Middle frontal gyrus (tissue), 1 donor: ENCODE data around the gene ZNF107.
"Not testable (repeated sequence)": the region's sequence is repeated elsewhere in the genome, so short reads cannot be mapped to it uniquely, and the experiment has no call there.

Experiments used
- DNase-seq: peaks from one replicate; pipeline ENCODE4 v3.0.0-alpha.2; 2015; ENCODE audit warnings: low spot score; ENCODE audit errors: extremely low spot score

The ZNF107 gene

DNA sequence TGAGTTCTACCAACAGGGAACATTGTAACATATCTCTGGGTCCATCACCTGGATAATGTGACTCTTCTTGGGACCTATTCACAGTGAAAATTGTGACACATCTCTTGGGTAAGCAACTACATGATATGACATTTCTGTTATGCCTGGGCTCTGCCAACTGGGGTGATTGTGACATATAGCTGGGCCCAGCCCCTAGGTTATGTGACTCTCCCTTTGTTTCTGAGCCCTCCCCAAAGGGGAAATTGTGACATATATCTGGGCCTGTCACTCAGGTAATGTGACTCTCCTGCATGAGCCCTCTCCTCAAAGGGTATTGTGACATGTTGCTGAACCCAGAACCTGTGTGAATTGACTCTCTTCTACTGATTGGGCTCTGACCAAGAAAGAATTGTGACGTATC, 22.4 kb upstream of the ZNF107 start:
- DNase-seq, result no peak

DNA sequence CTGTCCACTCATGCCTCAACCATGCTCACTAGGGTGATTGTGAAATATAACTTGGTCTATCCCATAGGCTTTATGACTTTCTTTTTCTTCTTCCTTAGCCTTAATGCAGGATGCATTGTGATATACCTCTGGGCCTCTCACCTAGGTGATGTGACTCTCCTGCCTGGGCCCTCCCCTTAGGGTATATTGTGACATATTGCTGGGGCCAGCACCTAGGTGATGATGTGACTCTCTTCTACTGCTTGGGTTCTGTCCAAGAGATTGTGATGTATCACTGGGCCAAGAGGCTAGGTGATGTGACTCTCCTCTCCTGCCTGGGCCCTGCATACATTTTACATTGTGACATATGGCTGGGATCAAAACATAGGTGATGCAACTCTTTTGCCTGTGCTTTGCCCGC, 14.7 kb upstream of the ZNF107 start:
- DNase-seq, result no peak

DNA sequence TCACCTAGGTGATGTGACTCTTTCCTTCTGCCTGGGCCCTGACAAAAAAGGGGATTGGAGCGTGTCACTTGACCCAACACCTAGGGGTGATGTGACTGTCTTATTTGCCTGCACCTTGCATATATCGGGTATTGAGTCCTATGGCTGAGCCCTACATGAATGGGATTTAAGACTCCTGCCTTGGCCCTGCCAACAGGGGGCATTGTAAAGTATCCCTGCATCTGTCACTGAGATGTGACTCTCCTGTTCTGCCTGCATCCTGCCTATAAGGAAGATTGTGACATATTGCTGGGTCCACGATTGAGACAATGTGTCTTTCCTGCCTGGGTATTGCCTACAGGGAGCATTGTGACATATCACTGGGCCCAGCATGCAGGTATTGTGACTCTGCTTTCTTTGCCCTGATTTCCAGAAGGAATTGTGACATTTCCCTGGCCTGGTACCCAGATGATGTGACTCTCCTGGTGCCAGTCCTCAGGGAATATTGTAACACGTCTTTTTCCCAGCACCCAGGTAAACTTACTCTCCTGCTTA, 14.2 kb upstream of the ZNF107 start:
- DNase-seq, result no peak

DNA sequence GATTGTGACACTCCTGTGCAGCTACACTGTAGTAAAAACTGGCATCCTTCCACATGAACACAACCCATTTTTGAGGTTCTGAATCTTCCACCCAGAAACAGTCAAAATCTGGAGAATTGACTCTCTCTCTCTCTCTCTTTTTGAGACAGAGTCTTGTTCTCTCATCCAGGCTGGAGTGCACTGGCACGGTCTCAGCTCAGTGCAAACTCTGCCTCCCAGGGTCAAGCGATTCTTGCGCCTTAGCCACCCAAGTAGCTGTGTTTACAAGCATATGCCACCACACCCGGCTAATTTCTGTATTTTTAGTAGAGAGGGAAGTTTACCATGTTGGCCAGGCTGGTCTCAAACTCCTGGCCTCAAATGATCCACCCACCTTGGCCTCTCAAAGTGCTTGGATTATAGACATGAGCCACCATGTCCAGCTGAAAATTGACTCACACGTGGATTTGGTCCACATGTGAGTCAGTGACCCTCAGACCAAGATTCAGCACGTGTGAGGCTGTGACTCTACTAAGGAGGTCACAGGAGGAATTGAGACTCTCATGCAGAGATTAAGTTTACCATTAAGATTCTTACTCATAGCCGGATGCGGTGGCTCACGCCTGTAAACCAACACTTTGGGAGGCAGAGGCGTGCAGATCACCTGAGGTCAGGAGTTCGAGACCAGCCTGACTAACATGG, 12.1 kb upstream of the ZNF107 start:
- no peak for DNase-seq

DNA sequence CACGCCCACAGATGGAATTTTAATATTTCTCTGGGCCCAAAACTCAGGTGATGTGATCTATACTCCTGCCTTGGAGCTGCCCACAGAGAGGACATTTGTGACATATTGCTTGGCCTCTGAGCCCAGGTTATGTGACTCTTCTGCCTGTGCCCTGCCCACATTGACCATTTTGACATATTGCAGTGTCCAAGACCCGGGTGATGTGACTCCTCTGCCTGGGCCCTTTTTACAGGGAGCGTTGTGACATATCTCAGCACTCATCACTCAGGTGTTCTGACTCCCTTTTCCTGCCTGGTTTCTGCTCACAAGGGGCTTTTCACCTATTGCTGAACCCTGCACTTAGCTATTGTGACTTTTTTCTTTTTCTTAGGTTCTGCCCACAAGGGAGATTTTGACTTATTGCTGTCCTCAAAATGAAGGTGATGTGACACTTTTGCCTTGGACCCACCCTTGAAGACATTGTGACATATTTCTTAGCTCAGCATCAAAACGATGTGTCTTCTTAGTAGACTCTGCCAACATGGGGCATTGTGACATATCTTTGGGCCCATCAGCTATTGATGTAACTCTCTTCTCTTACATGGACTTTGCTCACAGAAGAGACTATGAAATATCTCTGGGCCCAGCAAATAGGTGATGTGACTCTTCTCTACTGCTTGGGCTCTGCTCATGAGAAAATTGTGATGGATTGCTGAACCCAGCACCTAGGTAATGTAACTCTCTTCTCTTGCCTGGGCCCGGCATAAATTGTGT, 11.0 kb upstream of the ZNF107 start:
- DNase-seq, result no peak

DNA sequence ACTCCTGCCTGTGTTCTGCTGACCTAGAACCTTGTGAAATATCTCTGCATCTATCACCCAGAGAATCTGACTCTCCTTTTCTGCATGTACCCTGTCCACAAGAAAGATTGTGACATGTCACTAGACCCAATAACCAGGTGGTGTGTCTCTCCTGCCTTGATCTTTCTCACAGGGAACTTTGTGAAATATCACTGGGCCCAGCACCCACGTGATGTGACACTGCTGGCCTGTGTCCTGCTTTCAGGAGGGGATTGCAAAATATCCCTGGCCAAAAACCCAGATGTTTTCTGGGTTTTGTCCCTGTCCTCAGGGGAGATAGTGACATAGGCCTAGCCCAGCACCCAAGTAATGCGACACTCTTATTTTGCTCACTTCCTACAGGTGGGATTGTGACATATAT, 10.1 kb upstream of the ZNF107 start:
- DNase-seq, result no peak

DNA sequence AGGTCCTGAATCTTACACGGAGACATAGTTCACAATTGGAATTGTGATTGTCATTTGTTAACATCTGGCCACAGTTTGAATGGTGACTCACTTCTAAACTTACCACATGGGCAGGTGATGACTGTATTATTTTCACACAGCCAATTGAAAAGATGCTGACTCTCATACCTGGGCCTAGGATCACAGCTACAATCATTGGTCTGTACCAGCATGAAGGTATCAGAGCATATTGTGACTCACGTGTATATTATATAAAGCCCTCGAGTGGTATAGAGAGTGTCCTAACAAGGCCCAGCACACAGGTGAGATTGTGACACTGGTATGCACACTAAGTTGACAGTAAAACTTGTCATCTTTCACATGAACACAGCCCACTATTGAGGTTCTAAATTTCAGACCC, 9.4 kb upstream of the ZNF107 start:
- no peak for DNase-seq

DNA sequence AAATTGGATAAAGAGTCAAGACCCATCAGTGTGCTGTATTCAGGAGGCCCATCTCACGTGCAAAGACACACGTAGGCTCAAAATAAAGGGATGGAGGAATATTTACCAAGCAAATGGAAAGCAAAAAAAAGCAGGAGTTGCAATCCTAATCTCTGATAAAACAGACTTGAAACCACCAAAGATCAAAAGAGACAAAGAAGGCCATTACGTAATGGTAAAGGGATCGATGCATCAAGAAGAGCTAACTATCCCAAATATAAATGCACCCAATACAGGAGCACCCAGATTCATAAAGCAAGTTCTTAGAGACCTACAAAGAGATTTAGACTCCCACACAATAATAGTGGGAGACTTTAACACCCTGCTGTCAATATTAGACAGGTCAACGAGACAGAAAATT, 3.8 kb upstream of the ZNF107 start:
- DNase-seq, result not testable (repeated sequence)

GRCh38 chr7:64666663-64667050, 724 bp downstream of the ZNF107 start:
- no peak for DNase-seq

- DNase-seq, result no peak
Measured at GRCh38 chr7:64667311-64667710, 1.4 kb downstream of the ZNF107 start.

- no peak for DNase-seq
Measured at GRCh38 chr7:64672414-64672813, 6.5 kb downstream of the ZNF107 start.

DNA sequence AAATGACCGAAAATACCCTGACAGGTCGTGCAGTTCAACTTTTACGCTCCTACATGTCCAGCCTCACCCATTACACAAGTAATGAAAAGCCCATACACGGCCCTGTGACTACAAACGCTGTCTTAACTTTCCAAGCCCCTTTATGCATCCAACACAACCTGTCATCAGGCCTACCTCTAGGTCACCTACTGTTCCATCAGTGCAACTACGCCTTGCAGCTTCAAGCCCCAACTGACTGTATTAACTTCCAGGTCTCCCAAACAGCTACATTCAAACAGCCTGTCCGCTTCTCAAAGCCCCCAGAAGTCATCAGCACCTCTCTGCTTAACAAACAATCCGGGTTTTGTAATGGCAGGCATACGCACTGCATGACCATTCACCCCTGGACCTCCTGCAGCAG, 19.2 kb downstream of the ZNF107 start:
- DNase-seq, result no peak

DNA sequence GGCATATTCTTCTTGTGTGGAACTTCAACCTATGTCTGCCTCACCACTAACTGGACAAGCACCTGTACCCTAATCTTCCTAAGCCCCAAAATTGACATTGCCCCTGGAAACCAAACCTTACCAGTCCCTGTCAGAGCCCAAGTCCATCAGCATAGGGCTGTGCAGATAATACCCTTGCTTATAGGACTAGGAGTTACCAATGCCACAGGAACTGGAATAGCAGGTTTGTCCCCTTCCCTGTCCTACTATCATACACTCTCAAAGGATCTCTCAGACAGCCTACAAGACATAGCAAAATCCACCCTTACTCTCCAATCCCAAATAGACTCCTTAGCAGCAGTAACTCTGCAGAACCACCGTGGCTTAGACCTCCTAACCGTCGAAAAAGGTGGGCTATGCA, 19.8 kb downstream of the ZNF107 start:
- no peak for DNase-seq

- no peak for DNase-seq
Measured at GRCh38 chr7:64686493-64687184, 20.7 kb downstream of the ZNF107 start.

DNA sequence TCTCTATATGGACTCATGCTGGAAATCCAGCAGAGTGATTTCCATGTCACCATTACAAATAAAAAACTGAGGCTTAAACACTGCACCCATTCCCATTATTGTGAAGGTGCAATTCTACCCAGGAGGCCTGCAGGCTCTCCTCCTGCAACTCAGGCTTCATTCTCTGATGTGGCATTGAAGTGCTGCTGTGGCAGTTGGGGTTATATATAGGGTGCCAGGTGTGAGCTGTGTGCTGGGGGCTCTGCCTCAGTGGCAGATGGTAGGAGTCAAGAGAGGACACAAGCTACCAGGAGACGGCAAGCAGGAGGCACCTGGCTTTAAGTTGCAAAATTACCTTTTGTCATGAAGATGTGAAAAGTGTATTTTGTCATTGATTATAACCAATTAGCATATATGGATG, 21.3 kb downstream of the ZNF107 start:
- no peak for DNase-seq

- no peak for DNase-seq
Measured at GRCh38 chr7:64688988-64689387, 23.1 kb downstream of the ZNF107 start.

DNA sequence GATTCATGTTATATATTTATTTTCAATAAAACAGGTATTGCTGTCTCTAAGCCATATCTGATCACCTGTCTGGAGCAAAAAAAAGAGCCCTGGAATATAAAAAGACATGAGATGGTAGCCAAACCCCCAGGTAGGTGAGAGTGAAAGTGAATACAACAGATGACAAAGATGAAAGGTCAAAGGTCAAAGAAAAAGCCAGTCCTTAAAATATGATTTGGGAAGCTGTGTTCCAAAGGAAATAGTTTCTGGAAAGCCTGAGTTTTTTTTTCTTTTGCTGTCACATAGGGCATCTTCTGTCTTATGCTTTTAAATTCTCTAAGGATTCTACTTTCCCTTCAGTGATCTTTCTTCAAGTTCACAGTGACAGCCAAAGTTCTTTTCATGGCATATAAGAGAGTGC, 25.9 kb downstream of the ZNF107 start:
- DNase-seq, result no peak

DNA sequence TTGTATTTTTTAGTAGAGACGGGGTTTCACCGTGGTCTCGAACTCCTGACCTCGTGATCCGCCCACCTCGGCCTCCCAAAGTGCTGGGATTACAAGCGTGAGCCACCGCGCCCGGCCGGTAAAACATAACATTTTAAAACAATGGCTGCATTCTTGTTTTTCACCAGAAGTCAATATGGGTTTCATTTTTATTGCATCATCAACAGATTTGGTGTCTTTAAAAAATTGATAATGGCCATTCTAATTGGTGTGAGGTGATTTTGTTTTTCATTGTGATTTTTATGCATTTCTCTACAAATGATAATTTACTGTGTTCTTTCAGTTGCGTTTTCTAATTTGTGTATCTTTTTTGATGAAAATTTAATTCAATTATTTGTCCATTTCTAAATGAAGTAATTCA, 31.9 kb downstream of the ZNF107 start:
- not testable (repeated sequence) for DNase-seq

GRCh38 chr7:64706625-64707292, 40.8 kb downstream of the ZNF107 start:
- DNase-seq, result no peak

GRCh38 chr7:64717896-64718295, 52.0 kb downstream of the ZNF107 start:
- not testable (repeated sequence) for DNase-seq

DNA sequence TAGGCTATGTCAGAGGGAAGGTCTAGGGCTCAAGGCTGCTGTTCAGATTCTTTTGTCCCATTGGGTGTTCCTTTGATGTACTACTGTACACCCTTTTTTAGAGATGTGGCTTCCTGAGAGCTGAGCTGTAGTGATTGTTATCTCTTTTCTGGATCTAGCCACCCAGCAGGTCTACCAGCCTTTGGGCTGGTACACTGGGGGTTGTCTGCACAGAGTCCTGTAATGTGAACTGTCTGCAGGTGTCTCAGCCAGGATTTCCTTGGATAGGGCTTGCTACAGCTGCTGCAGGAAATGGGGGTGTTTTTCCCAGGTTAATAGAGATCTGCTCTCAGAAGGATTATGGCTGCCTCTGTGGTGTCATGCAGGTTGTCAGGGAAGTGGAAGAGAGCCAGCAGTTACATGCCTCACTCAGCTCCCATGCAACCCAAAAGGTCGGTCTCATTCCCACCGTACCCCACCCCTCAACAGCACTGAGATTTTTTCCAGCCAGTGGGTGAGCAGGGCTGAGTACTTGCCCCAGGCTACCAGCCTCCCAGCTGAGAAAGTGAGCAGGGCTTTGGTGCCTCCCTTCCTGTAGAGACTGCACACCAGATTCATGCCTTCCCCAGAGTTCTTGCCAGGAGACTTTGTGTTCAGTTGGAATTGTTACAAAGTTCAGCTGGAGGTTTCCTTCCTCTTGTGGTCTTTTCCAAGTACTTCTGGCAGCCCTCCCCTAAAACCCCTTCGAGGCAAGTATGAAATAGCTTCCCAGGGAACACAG, 63.3 kb downstream of the ZNF107 start:
- DNase-seq, result no peak
